Jurkat, Clone E6-1 (cell line): ENCODE data around the gene CSNK2A1.
A peak's percentile ranks its signal among the peaks of the same experiment; 100 is the strongest.

Experiments
- DNase-seq: peaks from one replicate; pipeline ENCODE4 v3.0.0-alpha.2; 2011; ENCODE audit warnings: low read depth, low spot score
- H3K4me3 ChIP-seq: 2 replicates; pipeline ENCODE4 v1.5.1; 2011; ENCODE audit warnings: mild to moderate bottlenecking, low read length, control low read depth, moderate library complexity

Gene CSNK2A1

DNA sequence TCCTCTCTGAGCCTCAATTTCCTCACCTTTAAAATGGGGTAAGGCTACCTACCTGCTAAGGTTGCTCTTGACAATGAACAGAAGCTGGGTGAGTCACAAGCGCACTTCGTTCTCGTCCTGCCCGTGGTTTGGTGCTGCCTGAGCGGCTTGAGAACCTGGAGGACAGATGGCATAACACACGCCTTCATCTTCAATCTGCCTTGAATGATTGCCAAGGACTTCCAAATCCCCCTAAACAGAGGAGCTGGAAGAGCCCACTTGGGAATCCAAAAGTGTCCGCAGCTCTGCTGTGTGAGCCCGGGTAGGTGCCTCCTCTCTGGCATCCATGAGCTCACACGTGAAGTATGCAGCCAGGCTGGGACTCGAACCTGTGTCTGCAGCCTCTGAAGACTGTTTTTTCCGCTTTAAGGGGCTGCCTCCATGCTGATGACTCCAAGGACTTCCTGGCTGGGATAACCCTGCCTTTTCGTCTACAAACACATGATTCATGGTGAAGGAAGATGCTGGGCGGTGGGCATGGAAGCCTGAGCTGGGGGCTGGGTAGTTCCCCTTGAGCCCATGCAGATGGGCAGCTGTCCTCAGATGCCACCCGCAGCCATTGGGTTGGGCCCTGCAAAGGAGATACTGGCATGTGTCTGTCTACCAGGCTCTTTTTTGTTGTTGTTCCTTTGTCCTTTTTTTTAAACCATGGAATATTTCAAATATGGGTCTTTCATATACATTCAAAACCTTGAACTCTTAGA lies 25.3 kb upstream of the CSNK2A1 start:
- no peak for DNase-seq
- no peak overlapping the region for H3K4me3 ChIP-seq

DNA sequence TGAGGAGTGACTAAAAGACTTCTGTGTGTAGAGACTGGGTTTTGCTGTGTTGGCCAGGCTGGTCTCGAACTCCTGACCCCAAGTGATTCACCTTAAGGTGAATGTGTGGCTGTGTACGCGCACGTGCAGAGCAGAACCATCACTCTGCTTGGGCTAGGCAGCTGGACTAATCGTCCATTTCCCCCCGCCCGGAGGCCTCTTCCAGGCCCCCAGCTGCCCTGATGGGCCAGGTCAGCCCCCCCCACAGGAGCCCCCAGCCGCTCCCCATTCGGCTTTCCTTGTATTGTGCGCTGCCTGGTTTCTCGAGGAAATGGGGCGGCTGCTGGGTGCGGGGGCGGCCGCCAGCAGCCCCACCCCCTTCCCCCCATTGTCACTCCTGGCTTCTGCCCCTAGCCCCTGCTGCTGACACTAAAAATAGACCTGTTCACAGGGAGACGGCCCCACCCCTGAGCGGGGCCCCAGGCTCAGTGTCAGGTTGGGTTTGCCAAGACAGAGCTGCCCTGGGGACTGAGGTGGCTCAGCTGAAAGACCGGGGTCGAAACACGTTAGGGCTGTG lies 24.6 kb upstream of the CSNK2A1 start:
- no peak for DNase-seq
- no peak overlapping the region for H3K4me3 ChIP-seq

DNA sequence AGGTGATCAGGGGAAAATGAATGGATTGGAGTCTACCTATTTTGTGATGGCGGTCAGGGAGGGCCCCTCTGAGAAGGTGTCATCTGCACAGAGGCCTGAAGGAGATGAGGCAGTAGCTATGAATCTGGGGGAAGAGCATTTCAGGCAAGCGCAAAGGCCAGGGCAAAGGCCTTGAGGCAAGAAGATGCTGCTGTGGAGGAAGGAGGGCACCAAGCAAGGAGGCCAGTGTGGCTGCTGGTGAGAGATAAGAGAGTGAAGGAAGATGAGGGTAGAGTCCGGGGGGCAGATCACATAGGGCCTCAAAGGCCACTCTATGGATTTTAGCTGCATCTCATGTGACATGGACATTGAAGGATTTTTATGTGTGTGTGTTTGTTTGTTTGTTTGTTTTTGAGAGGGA lies 20.6 kb upstream of the CSNK2A1 start:
- H3K4me3 ChIP-seq: no peak overlapping the region

DNA sequence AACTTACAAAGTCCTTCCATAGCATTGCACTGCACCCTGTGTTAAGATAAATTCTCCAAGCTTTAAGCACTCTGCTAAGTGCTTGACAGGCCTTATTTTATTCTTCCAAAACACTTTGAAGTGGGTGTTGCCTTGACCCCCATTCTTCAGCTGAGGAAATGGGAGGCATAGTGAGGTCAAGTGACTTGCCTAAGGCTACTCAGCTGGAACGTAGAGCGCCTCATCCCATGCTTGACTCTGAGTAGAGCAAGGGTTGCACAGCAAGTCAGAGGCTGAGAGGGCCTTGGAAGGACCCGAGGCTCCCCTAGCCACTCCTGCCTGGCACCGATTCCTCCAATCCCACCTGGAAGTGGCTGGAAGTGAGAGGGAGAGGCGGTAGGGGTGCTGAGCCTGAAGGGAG lies 19.6 kb upstream of the CSNK2A1 start:
- no peak for DNase-seq
- no peak overlapping the region for H3K4me3 ChIP-seq

More for the DNA sequence above, 20.6 kb upstream of the CSNK2A1 start:
- DNase-seq: no peak

DNA sequence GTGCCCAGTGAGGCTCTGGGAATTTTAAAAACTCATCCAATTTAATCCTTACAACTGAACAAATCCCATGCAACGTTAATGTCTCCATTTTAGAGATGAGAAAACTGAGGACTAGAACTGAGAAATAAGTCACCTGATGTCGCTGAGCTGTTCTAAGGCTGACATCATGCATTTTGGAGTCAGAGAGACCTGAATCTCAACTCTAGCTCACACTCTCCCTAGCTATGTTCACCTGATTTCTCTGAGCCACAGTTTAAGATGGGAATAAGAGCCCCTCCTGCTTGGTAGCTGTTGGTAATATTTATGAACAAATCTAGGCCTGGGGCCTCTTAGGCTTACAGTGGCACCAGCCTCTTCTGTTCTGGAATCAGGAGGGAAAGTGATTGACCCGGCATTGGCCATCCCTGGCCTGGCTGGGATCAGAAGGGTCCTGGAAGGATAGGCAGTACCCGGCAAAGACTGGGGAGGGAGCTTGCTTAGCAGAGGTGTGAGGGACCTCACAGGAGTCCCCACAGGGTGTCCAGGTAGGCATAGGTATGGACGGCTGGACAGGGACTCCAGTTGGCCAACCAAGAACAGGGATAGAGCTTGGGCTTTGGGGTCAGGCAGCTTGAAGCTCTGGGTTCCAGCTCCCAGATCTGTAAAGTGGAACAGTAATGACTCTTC lies 18.8 kb upstream of the CSNK2A1 start:
- no peak for DNase-seq
- H3K4me3 ChIP-seq: no peak overlapping the region

DNA sequence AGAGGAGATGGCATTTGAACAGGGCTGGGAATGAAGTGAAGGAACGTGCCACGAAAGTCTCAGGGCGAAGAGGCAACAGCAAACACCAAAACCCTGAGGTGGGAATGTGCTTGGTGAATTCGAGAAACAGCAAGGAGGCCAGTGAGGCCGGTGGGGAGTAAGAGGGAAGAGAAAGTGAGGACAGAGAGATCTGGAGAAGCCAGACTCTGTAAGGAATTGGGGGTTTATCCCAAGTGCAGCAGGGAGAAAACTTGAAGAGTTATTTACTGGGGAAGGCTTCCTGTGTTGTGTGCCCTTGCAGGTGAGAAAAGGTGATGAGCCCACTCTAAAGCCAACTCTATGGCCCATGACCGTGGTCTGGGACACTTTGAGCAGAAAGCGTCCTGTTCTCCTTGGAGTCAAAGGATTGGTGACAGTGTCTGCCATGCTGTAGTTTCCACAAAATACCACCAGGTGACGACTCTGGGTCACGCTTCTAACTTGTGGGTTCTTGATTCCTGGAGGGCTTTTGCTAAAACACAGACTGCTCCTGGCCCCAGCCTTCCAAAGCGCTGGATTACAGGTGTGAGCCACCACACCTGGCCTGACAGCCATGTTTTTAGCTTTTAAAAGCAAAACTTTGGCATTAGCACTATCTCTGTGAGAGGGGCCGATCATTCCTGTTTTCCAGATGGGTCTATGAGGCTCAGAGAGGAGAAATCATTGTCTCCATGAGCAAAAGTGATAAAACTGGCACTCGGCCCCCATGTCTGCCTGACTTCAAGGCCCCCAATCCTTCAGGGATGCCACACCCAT lies 18.0 kb upstream of the CSNK2A1 start:
- no peak overlapping the region for H3K4me3 ChIP-seq
- DNase-seq: peak; percentile 70

DNA sequence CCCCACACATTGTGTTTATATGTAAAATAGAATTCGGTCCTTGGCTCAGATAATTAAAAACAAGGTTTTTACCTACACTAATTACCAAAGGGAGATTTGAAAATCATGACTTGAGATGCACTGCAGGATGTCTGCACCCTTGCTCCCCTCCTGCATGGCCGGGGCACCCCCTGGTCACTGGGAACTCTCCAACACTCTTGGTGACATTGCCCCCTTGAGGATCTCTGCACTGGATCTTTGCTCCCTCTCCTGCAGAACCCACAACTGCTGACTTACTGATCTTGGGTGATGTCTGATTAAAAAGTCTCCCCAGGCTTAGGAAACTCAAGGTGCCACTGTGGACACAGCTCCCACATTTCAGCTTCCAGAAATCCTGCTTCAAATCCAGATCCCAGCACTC lies 17.1 kb upstream of the CSNK2A1 start:
- H3K4me3 ChIP-seq: no peak overlapping the region
- no peak for DNase-seq

DNA sequence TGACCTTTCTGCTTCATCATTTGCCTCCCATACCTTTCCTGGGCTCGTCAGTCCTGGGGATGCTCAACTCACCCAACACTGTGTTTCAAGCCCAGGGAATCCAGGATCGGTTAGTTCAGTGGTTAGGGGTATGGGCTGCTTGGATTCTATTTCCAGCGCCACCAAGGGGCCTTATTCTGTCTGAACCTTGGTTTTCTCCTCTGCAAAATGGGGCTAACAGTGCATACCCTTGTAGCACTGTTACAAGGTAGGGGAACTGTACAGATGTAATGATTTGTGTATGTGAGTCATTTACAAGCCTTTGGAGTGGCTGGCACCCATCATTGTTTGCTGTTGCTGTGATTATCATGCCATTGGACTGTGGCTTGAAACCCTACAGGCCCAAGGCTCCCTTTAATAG lies 14.5 kb upstream of the CSNK2A1 start:
- no peak for DNase-seq
- H3K4me3 ChIP-seq: no peak overlapping the region

DNA sequence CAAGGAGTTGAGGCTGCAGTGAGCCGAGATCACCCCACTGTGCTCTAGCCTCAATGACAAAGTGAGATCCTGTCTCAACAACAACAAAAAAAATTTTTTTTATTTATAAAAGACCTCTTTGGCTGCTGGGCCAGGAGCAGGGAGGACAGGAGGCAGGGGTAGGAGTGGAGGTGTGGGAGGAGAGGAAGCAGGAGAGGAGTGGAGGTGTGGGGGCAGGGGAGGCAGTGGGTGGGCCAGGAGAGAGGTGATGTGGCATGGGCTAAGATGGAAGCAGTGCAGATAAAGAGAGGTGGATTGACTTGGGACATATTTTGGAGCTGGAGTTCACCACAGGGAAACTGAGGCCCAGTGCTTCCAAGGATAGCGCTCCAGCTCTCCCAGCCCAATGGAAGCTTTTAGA lies 13.4 kb upstream of the CSNK2A1 start:
- no peak overlapping the region for H3K4me3 ChIP-seq
- DNase-seq: no peak

DNA sequence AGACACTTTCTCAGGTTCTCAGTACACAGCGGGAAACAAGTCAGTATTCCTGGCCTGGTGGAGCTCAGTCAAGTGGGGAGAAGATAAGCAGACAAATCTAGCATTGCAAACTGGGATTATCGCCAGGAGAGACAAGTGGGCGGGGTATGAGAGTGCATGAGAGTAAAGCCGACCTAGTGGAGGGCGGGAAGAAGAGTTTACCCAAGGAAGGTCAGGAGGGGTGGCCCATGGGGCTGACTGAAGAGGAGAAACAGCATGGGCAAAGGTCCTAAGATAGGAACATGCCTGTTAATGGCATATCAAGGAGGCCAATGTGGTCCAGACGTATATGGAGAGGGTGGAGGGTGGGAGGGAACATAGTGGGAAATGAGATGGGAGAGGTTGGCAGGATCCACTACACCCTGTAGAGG lies 12.4 kb upstream of the CSNK2A1 start:
- H3K4me3 ChIP-seq: no peak overlapping the region
- no peak for DNase-seq

DNA sequence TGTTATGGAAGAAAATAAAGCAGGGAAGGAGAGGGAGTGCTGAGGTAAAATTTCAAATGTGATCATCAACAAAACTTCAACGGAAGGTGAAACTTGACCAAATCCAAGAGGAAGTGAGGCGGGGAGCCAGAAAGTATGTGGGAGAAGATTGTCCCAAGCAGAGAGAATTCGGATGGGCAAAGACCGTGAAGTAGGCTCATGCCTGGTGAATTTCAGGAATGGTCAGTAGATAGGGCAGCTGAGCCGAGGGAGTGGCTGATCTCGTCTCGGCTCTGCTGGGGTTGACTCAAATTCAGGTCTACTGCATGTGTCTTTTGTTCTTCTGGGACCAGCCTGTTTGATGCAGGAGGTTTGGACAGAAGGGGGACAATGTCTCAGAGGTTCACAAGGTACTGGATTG lies 7.0 kb upstream of the CSNK2A1 start:
- H3K4me3 ChIP-seq: no peak overlapping the region
- DNase-seq: no peak

DNA sequence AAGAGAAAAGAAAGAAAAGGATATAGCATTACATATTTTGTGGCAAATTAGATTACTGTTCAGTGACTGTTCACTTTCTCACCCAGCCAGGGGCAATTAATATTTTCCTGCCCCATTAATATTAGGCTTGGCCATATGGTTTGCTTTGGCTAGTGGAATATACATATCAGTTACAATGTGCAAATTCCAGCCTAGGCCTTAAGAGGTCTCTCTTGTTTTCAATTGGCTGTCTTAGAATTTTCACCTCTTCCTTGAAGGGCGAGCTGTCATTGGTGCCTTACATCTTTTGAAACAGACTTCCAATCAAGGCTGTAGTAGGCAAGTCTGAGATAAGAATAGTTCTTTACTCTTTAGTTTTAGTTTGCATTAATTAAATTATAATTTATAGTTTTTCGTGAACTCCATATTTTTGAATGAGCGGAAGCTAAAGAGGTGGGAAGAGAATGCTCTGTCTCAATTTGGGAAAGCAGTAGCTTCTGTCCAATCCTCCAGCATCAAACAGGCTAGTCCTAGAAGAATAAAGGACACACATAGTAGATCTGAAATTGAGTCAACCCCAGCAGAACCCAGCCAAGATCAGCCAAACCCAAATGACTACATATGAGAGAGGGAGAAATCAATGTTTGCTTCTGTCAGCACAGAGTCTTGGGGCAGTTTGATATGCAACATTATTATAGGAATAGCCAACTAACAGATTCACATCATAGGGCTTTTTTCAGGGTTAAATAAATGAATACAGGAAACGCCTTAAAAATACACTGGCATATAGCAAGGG lies 6.3 kb upstream of the CSNK2A1 start:
- DNase-seq: no peak
- H3K4me3 ChIP-seq: no peak overlapping the region

DNA sequence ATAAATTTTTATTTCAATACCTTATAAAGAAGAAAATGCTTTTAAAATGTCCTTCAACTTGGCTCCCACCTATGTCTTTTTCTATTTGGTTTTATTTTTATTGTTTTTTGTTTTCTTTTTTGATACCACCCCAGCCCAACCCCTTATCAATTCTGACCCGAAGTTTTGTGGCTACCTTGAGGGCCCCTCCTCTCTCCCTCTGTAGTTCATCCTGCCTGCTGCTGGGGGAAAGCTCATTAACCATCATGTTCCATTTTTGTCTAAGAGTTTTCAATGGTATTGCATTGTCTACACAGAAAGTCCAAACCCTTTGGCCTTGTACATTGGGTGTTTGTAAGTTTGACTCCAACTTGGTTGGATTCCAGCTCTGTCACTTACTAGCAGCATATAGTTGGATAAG lies 5.3 kb upstream of the CSNK2A1 start:
- no peak overlapping the region for H3K4me3 ChIP-seq

DNA sequence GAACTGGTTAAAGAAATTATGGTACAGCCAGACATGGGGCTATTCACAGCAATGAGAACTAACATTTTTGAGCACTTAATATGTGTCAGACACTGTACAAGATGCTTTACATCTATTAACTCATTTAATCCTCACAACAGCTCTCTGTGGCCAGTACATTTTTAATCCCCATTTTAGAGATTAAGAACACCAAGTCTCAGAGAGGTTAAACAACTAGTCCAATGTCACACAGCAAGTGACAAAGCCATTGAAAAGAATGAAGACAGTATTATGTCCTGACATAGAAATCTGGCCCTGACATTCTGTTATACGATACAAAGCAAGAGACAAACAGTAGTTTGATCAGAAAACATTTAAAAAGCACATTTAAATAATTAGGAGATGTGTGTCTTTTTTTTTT lies 3.8 kb upstream of the CSNK2A1 start:
- DNase-seq: no peak
- no peak overlapping the region for H3K4me3 ChIP-seq

More for the DNA sequence above, 5.3 kb upstream of the CSNK2A1 start:
- DNase-seq: no peak

DNA sequence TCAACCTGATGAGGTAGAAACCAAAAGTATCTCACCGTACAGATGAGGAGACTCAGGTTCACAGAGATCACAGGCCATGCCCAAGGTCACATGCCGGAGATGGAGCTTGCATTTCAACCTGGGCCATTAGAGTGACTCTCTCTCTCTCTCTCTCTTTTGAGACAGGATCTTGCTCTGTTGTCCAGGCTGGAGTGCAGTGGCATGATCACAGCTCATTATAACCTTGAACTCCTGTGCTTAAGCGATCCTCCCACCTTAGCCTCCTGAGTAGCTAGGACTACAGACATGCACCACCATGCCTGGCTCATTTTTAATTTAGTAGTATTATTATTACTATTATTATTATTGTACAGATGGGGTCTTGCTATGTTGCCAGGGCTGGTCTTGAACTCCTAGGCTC lies 2.8 kb upstream of the CSNK2A1 start:
- H3K4me3 ChIP-seq: no peak overlapping the region
- no peak for DNase-seq

DNA sequence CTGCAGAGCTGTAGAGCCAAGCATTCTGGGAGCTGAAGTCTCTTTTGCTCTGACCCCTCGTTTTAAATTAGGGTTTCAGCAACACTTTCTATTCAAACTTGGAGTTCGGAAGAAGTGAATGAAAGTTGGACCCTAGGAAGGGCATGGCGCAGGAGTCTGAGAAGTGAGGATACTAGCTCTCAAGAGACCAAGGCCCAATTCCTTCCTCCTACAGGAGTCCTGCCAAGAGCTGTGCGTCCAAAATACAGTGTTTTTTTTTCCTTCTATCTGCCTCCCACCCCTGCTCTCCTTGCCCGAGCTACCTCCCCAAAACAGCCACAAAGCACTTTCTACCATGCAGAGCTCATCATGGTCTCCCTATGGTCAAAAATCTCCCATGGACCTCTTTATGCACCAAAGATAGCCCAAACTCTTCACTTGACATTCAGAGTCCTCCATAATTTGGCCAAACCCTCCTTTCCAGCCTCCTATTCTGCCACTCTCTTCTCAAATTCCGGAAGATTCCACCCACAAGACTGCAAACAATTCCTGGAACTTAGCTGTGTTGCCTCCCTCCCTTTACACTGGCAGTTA lies 649 bp upstream of the CSNK2A1 start:
- DNase-seq: no peak
- H3K4me3 ChIP-seq: peak overlapping the region; percentile 89

DNA sequence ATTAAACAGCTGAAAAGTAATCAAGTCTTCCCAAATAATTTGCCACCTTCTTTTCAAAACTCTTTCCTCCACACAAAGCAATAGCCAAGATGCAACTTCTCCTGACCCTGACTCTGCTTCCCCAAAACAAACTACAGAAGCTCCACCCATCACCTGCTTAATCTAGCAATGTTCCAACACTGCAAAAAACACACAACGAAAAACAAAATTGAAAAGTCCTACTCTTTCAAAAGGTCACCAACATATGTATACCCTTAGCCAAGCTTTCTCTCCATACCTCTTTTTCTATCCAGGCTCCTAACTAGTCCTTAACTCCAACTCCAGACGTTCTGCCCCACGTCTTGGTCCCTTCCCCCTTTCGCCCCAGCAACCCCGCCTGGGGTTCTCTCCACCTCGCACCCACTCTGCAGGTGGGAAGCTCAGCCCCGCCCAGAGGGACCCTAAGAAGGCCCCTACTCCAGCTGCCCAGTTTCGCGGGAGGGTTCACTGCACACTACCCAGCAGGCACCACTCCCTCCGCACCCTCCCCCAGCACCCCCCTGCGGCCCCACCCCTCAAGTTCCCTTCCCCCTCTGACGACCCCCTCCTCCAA lies 717 bp downstream of the CSNK2A1 start:
- H3K4me3 ChIP-seq: peak overlapping the region; percentile 89
- DNase-seq: no peak

DNA sequence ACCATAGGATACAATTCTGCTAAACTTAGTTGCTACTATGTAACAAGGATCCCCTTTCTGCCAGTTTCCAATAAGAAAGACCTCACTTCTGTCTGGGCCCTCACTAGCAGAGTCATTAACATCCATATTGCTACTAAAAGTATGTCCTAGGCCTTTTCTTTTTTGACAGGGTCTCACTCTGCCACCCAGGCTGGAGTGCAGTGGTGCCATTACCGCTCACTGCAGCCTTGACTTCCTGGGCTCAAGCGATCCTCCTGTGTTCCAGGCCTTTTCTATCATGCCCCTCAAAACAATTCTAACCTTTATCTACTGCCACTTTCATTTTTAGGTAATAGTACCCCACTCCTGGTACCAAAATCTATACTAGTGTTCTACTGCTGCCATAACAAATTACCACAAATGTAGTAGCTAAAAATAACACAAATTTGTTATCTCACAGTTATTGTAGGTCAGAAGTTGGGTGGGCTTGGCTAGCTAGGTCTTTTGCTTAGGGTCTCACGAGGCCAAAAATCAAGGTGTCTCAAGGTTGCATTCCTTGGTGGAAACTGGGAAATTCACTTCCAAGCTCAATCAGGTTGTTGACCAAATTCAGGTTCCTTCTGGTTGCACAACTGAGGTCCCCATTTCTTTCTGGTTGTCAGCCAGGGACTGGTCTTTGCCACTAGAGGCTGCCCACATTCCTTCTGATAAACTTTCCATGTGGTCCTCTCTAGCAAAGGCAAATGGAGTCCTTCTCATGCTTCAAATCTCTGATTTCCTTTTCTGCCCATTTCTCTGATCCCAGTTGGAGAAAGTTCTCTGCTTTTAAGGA lies 3.0 kb downstream of the CSNK2A1 start:
- DNase-seq: no peak
- H3K4me3 ChIP-seq: no peak overlapping the region
